ENCODE data around the gene NRARP. TPM values are rescaled to one million over a fixed set of nuclear protein-coding genes. Genes with fewer than 3 reads are reported as not detected.
A peak's percentile ranks its signal among the peaks of the same experiment; 100 is the strongest.

Gene NRARP
- total RNA-seq, 1 experiment from 2014 or later, result 23.8 TPM

GRCh38 chr9:137312852-137313325, 10.8 kb upstream of the NRARP start:
- WGBS (ENCODE audit: extremely low coverage, insufficient read length, low lambda C conversion rate), result no CpG with 5 or more reads among the region's 6 CpGs
- Histone ChIP-seq H3K4me1 (ENCODE audit: insufficient read depth, low read length) (no peaks in the 10 kb centered on the region; the same call in 1 of the 2 replicates), H2BK5ac (ENCODE audit: insufficient read length, low read length) (no peak overlapping the region), H2AFZ (ENCODE audit: low read length) (no peak overlapping the region), H3T11ph (ENCODE audit: low read length) (no peak overlapping the region), H3K56ac (ENCODE audit: insufficient read length, low read depth, low read length) (no peak overlapping the region), H2BK20ac (ENCODE audit: low read depth, low read length, poor library complexity, severe bottlenecking) (no peak overlapping the region), H2AK5ac (ENCODE audit: insufficient read length, low read length) (no peak overlapping the region), H3K27ac (ENCODE audit: insufficient read length, low read depth, low read length) (no peak overlapping the region), H4K91ac (ENCODE audit: insufficient read length, low read depth, low read length) (no peak overlapping the region), H3K4me2 (ENCODE audit: insufficient read depth, insufficient read length, low read length) (no peak overlapping the region), H4K8ac (replicated peaks; ENCODE audit: insufficient read length, low read depth, low read length) (no peak overlapping the region), H4K20me1 (ENCODE audit: control insufficient read depth, insufficient read depth, insufficient read length) (no peaks in the 10 kb centered on the region), H2BK15ac (ENCODE audit: low read depth, low read length) (no peak overlapping the region), H3K27me3 (ENCODE audit: insufficient read depth, low read length) (no peaks in the 10 kb centered on the region), H3K23ac (ENCODE audit: insufficient read length, low read depth, low read length) (no peak overlapping the region), H2BK12ac (ENCODE audit: insufficient read length, low read depth, low read length) (no peak overlapping the region), H3K79me2 (ENCODE audit: insufficient read depth, low read length) (no peaks in the 10 kb centered on the region), H4K5ac (ENCODE audit: insufficient read length, low read depth, low read length) (no peak overlapping the region), H3K14ac (ENCODE audit: insufficient read depth, low read length) (no peak overlapping the region), H3K23me2 (ENCODE audit: insufficient read length, low read depth, low read length, poor library complexity, severe bottlenecking) (no peaks in the 10 kb centered on the region), H3K4ac (ENCODE audit: low read depth, low read length) (no peak overlapping the region), H3K79me1 (ENCODE audit: insufficient read depth, low read depth, low read length, poor library complexity, severe bottlenecking) (no peaks in the 10 kb centered on the region), H3K9ac (ENCODE audit: extremely low read depth, insufficient read length, low read length) (no peak overlapping the region), H3K18ac (ENCODE audit: insufficient read length, low read depth, low read length) (no peak overlapping the region), H2BK120ac (ENCODE audit: low read depth, low read length, poor library complexity, severe bottlenecking) (no peak overlapping the region), H3K9me3 (ENCODE audit: control insufficient read depth, low read depth, low read length) (no peaks in the 10 kb centered on the region)
- TF ChIP-seq, protein P1, sequence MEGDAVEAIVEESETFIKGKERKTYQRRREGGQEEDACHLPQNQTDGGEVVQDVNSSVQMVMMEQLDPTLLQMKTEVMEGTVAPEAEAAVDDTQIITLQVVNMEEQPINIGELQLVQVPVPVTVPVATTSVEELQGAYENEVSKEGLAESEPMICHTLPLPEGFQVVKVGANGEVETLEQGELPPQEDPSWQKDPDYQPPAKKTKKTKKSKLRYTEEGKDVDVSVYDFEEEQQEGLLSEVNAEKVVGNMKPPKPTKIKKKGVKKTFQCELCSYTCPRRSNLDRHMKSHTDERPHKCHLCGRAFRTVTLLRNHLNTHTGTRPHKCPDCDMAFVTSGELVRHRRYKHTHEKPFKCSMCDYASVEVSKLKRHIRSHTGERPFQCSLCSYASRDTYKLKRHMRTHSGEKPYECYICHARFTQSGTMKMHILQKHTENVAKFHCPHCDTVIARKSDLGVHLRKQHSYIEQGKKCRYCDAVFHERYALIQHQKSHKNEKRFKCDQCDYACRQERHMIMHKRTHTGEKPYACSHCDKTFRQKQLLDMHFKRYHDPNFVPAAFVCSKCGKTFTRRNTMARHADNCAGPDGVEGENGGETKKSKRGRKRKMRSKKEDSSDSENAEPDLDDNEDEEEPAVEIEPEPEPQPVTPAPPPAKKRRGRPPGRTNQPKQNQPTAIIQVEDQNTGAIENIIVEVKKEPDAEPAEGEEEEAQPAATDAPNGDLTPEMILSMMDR (conservative IDR thresholded peaks at IDR 0.05), result no peak
- Mint-ChIP-seq H3K27me3 (ENCODE audit: low read depth) (peaks cover 3% of the 10 kb centered on the region), H3K4me3 (no peak overlapping the region), H3K4me1 (peaks cover 8 to 16% of the 10 kb centered on the region in 2 experiments; a peak in 3 of 4 replicates), H3K9me3 (no peaks in the 10 kb centered on the region), H3K27ac (no peak overlapping the region), H3K36me3 (ENCODE audit: insufficient read depth in 1 of 3, low read depth in 3 of 3) (no peaks in the 10 kb centered on the region)
- peak; percentile 26 for DNase-seq
